HG03135 (cell line): ENCODE results near the gene RPL7A.
"Not testable (repeated sequence)": the region's sequence is repeated elsewhere in the genome, so short reads cannot be mapped to it uniquely, and the experiment has no call there.

Experiments used
- ATAC-seq: cut with Tn5 transposase; IDR thresholded peaks from one replicate; pipeline ENCODE4 v1.9.1; 2021; ENCODE audit warnings: mild to moderate bottlenecking, moderate library complexity; ENCODE audit not compliant: unreplicated experiment

RPL7A gene

DNA sequence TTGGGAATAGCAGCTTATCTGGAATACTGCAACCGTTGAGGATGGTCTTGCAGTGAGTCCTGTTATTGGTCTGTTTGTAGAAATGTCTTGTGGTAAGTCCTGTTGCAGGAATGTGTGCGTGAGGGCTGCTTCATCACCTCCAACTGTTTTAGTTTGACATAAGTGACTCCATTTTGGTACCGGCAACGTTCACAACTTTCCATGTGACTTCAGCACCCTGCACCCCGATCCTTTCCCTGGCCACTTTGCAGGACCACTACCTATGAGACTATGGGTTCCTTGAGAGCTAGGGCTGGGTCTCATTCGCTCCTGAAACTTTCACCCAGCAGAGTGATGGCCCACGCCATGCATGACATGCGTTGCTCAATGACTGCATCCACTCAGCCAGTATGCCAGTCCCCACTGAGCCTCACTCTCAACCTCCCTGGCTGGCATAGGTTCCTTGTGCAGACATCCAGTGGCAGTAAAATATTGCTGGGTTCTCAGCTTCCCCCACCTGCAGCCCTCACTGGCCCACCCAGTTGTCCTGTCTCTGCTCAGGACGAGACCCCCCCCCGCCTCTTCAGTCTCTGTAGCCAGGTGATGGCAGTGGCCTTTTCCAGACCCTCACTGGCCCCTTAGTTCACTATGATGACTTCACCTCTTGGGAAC lies 20.1 kb upstream of the RPL7A start:
- no peak for ATAC-seq

DNA sequence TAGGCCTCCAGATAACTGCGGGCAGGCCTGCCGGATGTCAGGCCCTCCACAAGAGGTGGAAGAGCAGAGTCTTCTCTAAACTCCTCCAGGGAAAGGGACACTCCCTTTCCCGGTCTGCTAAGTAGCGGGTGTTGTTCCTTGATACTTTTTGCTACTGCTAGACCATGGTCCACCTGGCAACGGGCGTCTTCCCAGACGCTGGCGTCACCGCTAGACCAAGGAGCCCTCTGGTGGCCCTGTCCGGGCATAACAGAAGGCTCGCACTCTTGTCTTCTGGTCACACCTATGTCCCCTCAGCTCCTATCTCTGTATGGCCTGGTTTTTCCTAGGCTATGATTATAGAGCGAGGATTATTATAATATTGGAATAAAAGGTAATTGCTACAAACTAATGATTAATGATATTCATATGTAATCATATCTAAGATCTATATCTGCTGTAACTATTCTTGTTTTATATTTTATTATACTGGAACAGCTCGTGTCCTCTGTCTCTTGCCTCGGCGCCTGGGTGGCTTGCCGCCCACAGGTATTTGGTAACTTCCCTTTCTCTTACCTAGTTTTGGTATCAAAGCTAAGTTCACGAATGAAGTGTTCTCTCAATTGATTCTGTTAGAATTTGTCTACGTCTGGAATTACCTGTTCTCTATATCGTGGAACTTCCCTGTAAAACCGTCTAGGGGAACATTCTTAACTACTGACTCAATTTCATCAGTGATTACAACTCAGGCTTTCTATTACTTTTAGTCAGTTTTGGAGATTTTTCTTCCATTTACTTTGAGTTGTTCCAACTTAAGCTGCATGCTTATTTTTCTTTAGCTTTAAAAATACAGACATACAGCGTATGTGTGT lies 18.5 kb upstream of the RPL7A start:
- ATAC-seq: not testable (repeated sequence)

DNA sequence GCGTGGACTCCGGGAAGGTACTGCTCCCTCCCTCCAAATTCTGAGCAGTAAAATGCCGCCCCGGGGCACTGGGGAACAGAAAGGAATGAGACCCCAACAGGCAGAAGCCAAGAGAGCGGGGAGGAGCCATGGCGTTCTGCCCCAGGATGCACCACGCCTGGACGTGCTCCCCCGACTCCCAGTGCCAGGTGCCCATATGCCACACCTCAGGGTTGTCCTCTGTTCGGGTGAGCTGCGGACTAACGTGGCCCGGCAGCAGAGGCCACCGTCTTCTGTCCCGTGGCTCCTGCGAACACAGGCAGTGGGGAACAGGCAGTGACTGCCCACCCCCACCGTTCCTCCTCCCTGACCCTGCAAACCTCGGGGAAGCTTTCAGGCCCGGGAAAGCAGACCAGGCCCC lies 16.8 kb upstream of the RPL7A start:
- no peak for ATAC-seq

DNA sequence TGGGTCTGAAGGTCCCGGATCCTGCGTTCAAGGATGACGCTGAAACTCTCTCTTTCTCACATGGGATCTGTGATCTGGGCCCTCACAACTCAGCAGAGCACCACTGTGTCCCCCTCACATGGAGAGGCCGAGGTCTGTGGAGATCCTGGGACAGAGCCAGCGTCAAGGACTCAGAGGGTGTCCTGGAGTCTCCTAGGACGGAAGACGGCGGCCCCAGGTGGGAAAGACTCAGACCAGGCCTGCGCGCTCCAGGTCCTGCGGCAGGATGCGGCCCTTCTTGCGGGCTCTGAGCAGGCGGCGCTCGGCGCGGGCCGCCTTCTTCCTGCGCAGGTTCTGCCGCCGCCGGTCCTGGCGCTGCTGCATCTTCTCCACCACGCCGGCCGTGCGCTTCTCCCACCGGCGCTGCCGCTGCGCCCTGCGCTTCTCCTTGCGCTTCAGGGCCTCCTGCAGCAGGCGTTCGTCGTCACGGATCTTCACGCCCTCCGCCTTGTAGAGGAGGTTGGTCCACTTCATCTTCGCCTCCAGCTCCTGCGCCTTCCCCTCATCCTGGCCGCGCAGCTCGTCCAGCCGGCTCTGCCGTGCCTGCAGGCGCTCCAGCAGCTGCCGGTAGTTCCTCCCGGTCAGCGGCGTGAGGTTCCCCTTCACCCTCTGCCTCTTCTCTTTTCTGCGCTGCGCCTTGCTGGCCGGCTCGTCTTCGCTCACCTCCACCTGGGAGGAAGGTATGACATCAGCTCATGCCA lies 16.2 kb upstream of the RPL7A start:
- no peak for ATAC-seq

DNA sequence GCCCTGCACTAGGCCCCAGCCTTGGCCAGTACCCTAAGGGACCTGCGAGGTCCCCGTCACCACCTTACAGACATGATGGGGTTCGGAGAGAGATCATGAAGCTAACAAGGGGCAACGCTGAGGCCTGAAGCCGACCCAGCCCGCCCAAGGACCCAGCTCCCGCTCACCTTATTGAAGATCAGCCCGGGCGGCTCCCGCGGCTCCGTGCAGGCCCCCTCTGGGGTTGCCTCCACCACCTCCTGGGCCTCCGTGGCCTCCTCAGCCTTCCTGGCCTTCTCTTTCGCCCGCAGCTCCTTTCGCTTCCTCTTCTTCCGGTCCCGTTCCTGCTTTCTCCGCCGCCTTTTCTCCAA lies 15.7 kb upstream of the RPL7A start:
- no peak for ATAC-seq

DNA sequence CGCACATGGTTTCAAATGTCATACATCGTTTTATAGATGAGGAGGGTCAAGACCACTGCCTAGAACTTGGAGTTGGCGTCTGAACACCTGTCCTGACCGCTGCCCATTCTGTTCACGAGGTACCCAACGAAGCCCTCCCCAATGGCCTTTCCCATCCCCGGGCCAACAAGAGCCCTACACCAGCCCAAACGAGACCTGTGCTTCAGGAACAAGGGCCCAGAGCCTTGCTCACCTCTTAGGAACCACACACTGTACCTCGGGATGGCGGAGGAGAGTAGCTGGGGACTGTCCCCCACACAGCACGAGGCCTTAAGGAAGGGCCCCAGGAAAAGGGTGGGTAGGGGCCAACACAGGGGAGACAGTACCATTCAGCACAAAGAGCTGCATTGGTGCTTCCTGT lies 15.0 kb upstream of the RPL7A start:
- ATAC-seq: no peak

DNA sequence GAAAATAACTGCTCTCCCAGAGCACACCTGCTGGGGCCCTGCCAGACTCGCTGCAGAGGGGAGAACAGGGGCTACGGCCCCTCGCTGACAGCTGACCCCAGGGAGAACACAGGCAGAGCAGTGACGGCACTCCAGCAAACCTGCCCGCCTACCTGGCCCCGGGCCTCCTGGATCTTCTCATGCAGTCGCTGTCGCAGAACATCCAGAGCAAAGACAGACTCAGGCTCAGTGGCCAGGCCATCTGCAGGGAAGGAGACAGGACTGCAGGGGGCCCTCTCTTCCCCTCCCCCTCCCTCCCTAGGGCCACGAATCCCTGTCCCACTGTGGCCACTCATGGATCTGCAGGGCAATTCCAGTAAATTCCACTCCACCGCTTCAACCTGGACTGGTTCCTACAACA lies 14.5 kb upstream of the RPL7A start:
- ATAC-seq: no peak

DNA sequence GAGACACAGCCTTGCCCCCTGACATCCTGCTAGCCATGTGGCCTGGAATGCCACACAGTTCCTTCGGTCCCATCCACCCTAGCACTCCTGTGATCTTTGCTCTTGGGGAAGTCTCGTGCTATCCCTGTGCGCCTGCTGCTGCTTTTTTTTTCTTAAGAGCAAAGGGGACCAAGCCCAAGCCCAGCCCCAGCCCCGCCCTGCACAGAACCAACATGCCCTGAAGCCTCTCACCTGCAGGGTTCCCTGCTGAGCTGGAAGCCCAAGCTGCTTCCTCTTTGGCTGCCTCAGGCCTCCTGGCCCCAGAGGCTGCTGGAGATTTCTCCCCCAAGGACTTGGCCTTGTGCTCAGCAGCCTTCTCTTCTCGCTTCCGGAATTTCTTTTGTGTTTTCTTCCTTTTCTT lies 13.9 kb upstream of the RPL7A start:
- no peak for ATAC-seq

DNA sequence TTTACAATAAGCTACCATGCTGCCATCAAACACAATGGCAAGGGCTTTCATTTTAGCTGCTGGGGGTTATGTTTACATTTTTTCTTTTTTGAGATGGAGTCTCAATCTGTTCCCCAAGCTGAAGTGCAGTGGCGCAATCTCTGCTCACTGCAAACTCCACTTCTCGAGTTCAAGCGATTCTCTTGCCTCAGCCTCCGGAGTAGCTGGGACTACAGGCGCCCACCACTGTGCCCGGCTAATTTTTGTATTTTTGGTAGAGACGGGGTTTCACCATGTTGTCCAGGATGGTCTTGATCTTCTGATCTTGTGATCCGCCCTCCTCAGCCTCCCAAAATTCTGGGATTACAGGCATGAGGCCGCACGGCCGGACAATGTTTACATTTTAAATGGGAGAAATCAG lies 13.1 kb upstream of the RPL7A start:
- not testable (repeated sequence) for ATAC-seq

DNA sequence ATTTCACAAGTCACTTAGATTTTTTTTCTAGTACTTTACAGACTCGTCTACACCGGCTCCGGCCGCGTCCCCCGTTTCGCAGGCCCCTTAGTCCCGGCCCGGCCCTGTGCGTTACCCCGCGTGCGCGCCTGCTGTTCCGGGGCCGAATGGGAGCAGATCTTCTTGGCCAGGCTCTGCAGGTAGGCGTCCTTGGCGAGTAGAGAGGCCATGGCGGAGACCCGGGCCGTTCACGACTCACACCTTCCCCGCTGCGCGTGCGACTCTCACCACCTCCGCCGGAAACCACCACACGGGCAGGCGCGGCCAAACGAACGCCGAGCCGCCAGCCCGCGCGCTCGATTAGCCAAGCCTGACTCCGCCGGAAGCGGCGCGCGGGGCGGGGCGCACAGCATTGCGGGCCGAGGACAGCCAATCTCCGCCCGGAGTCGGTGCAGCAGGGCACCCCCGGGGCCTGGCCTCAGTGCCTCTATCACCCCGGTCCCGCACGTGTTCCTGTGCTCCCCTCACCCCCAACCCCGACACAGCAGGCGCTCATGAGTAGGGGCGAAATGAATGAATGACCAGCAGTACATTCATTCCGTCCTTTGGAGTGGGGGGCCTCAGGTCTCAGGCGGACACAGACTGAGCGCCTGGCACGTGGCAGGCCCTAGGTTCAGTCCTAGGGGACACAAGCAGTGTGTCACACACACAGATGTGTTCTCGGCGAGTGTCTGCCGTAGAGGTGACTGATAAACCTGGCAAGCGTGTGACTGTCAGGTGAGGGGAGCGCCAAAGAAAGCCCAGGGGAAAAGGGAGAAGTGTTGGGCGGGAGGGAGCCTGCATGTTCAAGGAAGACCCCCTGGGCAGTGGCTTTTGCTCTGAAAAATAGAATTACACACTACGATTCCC lies 11.8 kb upstream of the RPL7A start, which contains the start of gene SURF6:
Gene SURF6 (minus strand): TSS at position 265 of the 888 bp plus-strand sequence. CDS start 56 bp downstream, at position 209.
- ATAC-seq: peak; percentile 73

DNA sequence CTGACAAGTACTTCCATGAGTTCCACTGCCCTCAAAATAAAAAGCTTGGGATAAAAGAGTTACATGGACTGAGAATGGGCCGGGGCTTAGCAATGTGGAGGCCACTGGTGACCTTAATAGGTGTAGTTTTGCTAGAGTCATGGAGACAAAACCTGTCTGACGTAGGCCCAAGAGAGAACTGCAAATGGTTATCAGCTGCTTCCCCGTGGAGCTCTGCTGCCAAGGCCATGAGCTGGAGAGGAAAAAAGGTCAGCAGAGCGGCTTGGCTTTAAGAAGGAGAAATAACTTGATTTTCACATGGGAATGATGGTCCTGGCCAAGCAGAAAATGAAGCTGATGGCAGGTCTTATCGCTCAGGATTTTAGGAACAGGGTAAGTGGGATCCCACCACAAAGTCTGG lies 8.4 kb upstream of the RPL7A start:
- no peak for ATAC-seq

DNA sequence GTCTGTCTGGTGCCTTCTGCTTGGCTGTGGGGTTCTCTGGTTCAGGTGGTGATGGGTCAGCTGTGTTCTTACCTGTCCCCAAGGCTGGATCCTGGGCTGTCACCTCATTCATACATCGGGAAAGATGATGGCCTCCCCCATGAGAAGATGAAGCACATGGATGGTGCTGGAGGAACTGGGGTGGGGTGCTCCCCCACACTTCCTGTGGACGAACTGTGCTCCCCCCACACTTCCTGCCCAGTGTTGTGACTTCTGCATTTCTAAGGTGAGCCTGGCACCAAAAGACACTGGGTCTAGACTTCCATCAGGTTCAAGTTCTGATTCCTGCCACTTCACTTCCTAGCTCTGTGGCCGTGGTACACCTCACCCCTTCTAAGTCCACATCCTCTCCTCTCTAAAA lies 7.8 kb upstream of the RPL7A start:
- no peak for ATAC-seq

DNA sequence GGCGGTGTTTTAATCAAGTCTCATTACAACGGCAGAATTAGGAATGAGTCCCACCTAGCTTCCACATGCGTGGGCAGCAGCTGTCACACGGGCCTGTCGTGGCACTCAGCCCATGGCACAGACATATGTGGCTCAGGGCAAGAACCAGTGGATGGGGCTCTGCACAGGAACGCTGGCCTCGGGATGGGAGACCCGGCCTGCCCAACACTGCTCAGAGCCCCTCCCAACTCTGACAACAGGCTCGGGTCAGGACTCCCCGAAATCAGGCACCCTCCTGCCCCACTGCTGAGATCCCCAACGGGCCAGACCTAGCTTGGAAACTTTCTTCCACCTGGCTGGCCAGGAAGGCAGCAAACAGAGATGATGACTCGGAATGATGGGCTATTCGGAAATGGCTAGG lies 7.1 kb upstream of the RPL7A start:
- ATAC-seq: no peak

DNA sequence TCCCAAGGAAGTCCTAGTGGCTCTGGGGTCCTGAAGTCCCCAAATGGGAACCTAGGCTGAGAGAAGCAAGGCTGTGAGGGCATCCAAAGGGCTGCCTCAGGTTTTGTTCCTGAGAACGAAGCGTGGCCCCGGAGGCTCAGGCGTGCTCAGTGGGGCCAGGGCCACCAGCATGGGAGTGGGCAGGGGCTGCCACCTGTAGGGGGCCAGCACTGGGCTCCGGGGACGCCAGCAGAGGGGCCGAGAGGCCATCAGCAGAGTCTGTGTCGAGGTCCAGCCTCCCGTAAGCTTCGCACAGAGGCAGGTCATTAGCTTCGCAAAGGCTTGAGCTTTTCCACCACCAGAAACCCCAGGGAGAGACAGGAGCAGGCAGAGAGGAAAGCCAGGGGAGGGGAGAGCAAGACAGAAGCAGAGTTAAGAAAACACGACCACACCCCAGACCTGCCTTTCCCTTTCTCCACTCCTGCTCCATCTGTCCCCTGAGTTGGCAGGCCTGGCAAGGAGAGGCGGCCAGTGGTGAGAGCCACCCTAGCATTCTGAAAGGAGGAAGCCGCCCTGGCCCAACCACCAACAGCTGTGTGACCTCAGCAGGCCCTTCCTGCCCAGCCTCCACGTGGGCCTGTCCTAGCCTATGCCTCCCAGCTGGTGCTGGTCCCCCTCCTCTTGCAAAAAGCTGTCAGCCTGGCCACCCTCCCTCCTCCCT lies 6.5 kb upstream of the RPL7A start:
- ATAC-seq: no peak

DNA sequence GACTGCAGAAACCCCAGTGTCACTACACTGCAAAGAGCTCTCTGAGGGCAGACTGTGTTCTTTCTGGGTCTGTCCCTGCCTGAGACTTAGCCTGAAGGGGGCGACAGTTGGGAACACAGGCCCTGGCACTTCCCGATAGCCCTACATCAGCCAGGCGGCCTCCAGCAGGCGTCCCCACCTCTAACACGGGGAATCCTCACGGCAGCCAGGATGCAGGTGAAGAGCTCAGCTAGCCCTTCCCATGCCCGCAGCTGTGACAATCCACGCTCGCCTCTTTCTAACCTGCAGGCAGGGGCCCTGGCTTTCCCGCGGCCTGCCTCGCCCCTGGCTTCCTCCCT lies 6.0 kb upstream of the RPL7A start:
- ATAC-seq: no peak

DNA sequence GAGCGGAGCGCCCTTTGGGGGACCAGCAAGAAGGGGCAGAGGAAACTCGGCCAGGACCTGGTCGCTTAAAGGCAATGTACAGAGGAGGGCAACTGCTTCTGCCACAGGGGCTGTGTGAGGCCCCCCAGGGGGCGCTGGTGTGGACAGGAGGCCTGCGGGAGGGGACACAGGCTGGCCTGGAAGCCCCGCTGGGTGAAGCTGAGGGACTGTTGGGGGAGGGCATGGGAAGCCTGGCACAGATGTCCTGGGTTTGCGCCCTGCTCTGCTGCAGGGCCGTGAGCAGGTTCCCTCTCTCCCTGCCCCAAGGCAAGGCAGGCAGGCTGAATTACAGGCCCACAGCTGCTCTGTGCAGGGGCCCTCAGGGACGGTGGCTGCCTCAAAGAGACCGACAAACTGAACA lies 5.4 kb upstream of the RPL7A start:
- ATAC-seq: no peak

DNA sequence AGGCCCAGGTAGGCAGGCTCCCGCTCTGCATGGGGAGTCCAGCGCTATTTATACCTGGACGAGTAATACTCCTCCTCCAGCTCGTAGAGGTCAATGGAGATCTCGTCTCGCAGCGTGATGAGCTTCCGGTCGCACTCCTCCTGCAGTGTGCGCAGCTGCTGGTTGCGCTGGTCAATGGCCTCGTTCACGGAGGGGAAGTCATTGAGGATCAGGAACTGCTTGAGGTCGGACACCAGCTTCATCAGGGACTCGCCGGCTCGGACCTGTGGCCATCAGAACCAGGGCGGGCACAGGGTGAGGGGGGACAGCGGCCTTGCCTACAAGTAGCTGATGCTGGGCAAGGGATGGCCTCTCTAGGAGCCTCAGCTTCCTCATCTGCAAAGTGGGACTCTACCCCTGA lies 3.9 kb upstream of the RPL7A start:
- no peak for ATAC-seq

DNA sequence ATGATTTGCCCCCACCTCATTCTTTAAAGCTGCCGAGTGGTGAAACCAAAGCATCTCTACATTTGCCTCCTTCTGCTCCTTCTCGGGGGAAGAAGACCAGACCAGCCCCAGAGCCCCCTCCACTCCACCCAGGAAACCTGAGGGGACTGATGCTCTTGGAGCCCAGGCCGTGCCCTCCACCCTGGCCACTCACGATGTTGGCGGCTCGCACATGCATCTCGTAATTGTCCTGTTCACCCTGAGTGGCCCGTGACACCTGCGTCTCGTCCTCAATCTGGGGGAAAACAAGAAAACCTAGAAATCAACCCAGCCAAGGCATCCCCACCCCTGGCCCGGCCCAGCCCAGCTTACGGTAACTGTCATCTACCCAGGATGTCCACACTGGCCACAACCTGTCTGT lies 3.0 kb upstream of the RPL7A start:
- ATAC-seq: no peak

DNA sequence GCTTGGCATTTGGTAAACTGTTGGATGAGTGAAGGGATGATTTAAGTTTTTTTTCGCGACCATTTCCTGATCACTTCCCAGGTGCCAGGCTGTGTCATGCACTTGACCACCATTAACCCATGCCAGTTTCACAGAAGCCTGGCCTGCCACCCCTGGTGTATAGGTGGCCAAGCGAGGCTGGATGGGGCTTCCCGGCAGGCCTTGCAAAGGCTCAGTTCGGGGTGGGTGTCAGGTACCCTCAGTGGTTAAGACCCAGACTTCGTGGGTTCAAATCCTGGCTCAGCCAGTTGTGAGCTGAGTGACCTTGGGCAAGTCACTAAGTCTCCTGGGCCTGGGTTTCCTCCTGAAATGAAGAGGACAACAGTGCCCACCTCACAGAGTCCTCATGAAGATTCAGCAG lies 2.4 kb upstream of the RPL7A start:
- no peak for ATAC-seq

DNA sequence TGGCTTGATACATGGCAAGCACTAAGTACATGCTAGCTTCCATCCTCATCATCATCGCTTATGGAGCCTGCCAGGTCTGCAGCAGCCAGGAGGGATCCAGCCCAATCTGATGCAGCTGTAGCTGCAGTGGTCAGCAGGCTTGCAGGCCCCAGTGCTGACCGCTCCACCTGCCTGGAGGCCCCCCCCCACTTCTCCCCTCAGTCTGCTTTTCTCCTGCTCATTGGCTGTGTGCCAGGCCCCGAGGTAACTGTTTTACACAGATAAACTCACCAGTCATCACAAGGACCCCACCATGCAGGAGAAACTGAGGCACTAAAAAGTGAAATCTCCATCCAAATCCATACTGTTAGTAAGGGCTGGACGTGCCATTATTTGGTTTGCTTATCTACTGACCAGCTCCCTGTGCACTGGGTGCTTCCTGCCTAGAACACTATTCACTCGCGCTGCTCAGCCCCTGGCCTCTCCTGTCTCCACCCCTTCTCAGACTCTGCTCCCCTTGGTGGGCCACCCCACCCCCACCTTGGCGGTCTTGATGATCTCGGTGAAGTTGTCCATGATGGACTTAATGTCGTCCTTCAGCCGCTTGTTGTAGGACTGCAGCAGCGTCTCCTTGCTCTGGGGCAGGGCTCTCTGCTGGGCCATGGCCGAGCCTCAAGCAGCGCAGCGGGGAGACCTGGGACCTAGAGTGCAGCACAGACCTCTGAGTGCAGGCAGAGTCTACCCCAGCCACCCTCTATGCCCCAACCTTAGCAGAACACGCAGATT lies 1.8 kb upstream of the RPL7A start:
- no peak for ATAC-seq
